ENCODE results near the gene FNBP1.

Gene FNBP1

GRCh38 chr9:129881547-129882324, 161.3 kb downstream of the FNBP1 start:
- no peak for TF ChIP-seq CTCF (IDR thresholded peaks at IDR 0.05; ENCODE audit: insufficient read depth, missing control alignments)
- no peak for DNase-seq (ENCODE audit: insufficient read length, low spot score)

GRCh38 chr9:129880654-129881546, 162.1 kb downstream of the FNBP1 start:
- no peak for TF ChIP-seq CTCF (IDR thresholded peaks at IDR 0.05; ENCODE audit: insufficient read depth, missing control alignments)
- DNase-seq (ENCODE audit: insufficient read length, low spot score), result no peak
- FAIRE-seq, result no peak

More at GRCh38 chr9:129881547-129882324, 161.3 kb downstream of the FNBP1 start:
- no peak for FAIRE-seq

GRCh38 chr9:129879991-129880653, 162.9 kb downstream of the FNBP1 start:
- no peak for TF ChIP-seq CTCF (IDR thresholded peaks at IDR 0.05; ENCODE audit: insufficient read depth, missing control alignments)
- DNase-seq (ENCODE audit: insufficient read length, low spot score) (no peak), FAIRE-seq (no peak)

GRCh38 chr9:129879103-129879699, 163.8 kb downstream of the FNBP1 start:
- FAIRE-seq, result no peak
- no peak for DNase-seq (ENCODE audit: insufficient read length, low spot score)
- no peak for TF ChIP-seq CTCF (IDR thresholded peaks at IDR 0.05; ENCODE audit: insufficient read depth, missing control alignments)

GRCh38 chr9:129878291-129878690, 164.7 kb downstream of the FNBP1 start:
- DNase-seq (ENCODE audit: insufficient read length, low spot score) (no peak), FAIRE-seq (no peak)
- TF ChIP-seq CTCF (IDR thresholded peaks at IDR 0.05; ENCODE audit: insufficient read depth, missing control alignments), result no peak

- no peak for DNase-seq (ENCODE audit: insufficient read length, low spot score)
Observed at GRCh38 chr9:129876815-129877214, 166.2 kb downstream of the FNBP1 start.

More at GRCh38 chr9:129876815-129877214, 166.2 kb downstream of the FNBP1 start:
- no peak for TF ChIP-seq CTCF (IDR thresholded peaks at IDR 0.05; ENCODE audit: insufficient read depth, missing control alignments)
- FAIRE-seq, result no peak

All from D721Med (cell line).